ENCODE measurements around the gene A4GNT. TPM values are rescaled to one million over a fixed set of nuclear protein-coding genes. Genes with fewer than 3 reads are reported as not detected.
"Not testable (repeated sequence)": the region's sequence is repeated elsewhere in the genome, so short reads cannot be mapped to it uniquely, and the experiment has no call there.

A4GNT gene
- total RNA-seq, 4 donors from 2014 or later: 0.46 TPM; not detected in 3

DNA sequence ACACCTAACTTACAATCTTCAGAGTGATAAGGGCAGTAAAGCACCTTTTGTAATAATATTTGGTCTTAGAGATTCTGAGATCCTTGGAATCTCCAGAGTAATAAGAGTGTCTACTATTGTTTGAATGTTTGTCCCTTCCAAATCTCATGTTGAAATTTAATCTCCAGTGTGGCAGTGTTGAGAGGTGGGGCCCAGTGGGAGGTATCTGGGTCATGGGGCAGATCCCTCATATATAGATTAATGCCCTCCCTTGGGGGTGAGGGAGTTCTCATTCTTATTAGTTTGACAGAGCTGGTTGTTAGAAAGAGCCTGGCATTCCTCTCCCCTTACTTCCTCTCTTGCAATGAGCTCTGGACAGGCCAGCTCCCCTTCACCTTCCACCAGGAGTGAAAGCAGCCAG is 32.8 kb downstream of the A4GNT start:
- Histone ChIP-seq H3K4me3 (no peak overlapping the region), H3K4me1 (no peaks in the 10 kb centered on the region), H3K9me3 (no peaks in the 10 kb centered on the region), H3K36me3 (peaks cover 0 to 82% of the 10 kb centered on the region in 2 donors), H3K27me3 (no peaks in the 10 kb centered on the region), H3K27ac (no peak overlapping the region)
- no peak for ATAC-seq
- TF ChIP-seq, protein P1, sequence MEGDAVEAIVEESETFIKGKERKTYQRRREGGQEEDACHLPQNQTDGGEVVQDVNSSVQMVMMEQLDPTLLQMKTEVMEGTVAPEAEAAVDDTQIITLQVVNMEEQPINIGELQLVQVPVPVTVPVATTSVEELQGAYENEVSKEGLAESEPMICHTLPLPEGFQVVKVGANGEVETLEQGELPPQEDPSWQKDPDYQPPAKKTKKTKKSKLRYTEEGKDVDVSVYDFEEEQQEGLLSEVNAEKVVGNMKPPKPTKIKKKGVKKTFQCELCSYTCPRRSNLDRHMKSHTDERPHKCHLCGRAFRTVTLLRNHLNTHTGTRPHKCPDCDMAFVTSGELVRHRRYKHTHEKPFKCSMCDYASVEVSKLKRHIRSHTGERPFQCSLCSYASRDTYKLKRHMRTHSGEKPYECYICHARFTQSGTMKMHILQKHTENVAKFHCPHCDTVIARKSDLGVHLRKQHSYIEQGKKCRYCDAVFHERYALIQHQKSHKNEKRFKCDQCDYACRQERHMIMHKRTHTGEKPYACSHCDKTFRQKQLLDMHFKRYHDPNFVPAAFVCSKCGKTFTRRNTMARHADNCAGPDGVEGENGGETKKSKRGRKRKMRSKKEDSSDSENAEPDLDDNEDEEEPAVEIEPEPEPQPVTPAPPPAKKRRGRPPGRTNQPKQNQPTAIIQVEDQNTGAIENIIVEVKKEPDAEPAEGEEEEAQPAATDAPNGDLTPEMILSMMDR (IDR thresholded peaks at IDR 0.05): no peak
- TF ChIP-seq POLR2AphosphoS5 (IDR thresholded peaks at IDR 0.05): no peak
- TF ChIP-seq POLR2A (IDR thresholded peaks at IDR 0.05): no peak
- no peak for TF ChIP-seq EP300 (IDR thresholded peaks at IDR 0.05)

DNA sequence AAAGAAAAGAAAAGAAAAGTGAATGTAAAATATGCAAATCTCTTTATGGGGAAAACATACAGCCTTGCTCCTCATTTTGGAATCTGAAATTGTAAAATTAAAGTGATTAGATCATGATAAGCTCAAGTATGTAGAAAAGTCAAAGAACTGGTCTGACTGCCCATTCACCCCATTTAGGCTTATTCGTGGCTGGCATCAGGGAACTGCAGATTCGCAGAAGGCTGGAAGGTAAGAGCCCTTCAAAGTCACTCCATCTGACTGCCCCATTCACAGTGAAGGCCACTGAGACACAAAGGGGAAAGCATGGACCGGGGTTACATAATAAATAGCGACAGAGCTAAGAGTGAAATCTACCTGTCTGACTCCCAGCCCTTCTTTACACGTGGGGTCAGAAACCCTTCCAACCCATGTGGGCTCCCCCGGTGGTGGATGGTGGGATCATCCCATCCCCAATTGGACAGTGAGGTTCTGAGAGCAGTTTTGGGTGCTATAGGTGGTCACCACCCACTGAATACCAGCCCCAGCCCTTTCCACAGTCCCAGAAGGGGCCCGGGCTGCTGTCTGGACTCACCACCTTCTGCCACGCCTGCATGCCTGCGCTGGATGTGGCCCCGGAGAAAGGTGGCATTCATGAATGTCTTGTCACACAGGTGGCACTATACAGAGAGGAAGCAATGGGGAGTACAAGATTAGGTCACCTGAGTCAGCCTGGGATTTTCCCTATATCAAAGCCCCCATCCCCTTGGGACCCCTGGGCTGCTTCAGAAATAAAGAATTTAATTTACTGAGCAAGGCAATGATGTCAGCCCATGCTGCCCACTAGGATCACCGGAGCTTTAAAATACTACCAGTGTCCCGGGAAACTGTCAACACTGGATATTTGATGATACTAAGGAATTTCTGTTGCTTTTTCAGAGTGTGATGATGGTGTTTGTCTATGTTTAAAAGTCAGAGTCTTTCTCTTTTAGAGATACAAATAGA is 34.7 kb downstream of the A4GNT start:
- WGBS, 2 donors (ENCODE audit: low coverage in 1 of 2): 78 to 81% methylated on average over 2 to 7 of the region's 12 CpGs
- no peak overlapping the region for H3K27ac ChIP-seq

DNA sequence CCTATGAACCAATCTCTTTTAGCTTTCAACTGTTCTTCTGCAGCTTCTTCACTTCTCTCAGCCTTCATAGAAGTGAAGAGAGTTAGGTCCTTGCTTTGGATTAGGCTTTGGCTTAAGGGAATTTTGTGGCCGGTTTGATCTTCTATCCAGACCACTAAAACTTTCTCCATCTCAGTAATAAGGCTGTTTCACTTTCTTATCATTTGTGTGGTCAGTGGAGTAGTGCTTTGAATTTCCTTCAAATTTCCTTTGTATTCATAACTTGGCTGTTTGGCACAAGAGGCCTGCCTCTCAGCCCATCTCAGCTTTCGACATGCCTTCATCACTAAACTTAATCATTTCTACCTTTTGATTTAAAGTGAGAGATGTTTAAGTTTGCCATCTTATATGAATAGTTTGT is 38.5 kb downstream of the A4GNT start:
- Histone ChIP-seq H3K4me1 (no peaks in the 10 kb centered on the region), H3K36me3 (peaks cover 0 to 77% of the 10 kb centered on the region in 2 donors), H3K9me3 (no peaks in the 10 kb centered on the region), H3K27ac (no peak overlapping the region), H3K4me3 (no peak overlapping the region), H3K27me3 (no peaks in the 10 kb centered on the region)
- TF ChIP-seq, protein P1 (IDR thresholded peaks at IDR 0.05): no peak
- TF ChIP-seq EP300 (IDR thresholded peaks at IDR 0.05): no peak
- no peak for TF ChIP-seq POLR2AphosphoS5 (IDR thresholded peaks at IDR 0.05)
- TF ChIP-seq POLR2A (IDR thresholded peaks at IDR 0.05): no peak
- 50 to 55% methylated on average over 2 of the region's 2 CpGs for WGBS, 2 donors (ENCODE audit: low coverage in 1 of 2)
- no peak for ATAC-seq

More for the DNA sequence above, 34.7 kb downstream of the A4GNT start:
- Histone ChIP-seq H3K9me3 (no peaks in the 10 kb centered on the region), H3K27me3 (no peaks in the 10 kb centered on the region), H3K4me3 (no peak overlapping the region), H3K36me3 (peaks cover 0 to 82% of the 10 kb centered on the region in 2 donors), H3K4me1 (no peaks in the 10 kb centered on the region)
- TF ChIP-seq POLR2AphosphoS5 (IDR thresholded peaks at IDR 0.05): no peak
- no peak for ATAC-seq

DNA sequence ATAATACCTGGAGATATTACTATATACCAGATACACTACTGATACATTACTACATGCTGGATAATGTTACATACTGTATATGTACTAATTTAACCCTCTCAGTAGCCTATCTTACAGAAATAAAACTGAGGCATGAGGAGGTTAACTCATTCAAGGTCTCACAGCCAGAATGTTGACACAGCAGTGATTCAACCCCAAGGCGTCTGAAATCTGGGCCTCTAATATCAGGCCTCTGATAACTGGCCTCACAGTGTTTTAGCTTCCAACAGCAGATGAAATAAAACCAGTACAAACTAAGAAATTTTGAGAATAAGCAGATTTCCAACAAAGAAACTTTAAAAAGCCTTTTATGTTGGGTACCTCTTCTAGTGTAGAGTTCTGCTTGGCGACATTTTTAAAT is 40.2 kb downstream of the A4GNT start:
- H3K36me3 ChIP-seq: peaks cover 0 to 85% of the 10 kb centered on the region in 2 donors
- H3K27ac ChIP-seq: no peak overlapping the region
- no peak for TF ChIP-seq EP300 (IDR thresholded peaks at IDR 0.05)
- TF ChIP-seq POLR2A (IDR thresholded peaks at IDR 0.05): no peak
- TF ChIP-seq, protein P1 (IDR thresholded peaks at IDR 0.05): no peak
- TF ChIP-seq POLR2AphosphoS5 (IDR thresholded peaks at IDR 0.05): no peak
- no peaks in the 10 kb centered on the region for H3K27me3 ChIP-seq
- H3K4me3 ChIP-seq: no peak overlapping the region
- WGBS, 2 donors (ENCODE audit: low coverage in 1 of 2): 54 to 90% methylated on average over 2 of the region's 2 CpGs
- H3K9me3 ChIP-seq: no peaks in the 10 kb centered on the region
- ATAC-seq: no peak
- no peaks in the 10 kb centered on the region for H3K4me1 ChIP-seq

DNA sequence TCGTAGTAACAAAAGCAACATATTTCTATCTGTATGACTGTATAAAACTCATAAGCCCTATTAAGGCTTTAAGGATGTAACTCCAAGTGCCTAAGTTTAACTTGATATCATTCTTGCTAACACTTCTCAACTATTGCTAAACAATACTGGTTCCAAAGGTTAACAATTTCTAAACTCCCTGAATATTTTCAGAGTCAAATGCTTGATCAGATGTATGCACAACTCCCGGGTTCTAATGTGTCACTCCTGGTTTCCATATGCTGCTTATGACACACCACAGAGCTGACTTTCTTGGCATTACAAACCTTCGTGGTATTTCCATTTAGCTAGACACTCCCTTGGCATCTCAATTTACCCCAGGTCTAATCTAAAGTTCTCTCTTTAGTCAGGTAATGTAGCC is 43.1 kb downstream of the A4GNT start:
- Histone ChIP-seq H3K27ac (no peak overlapping the region), H3K27me3 (no peaks in the 10 kb centered on the region), H3K4me1 (no peaks in the 10 kb centered on the region), H3K4me3 (no peak overlapping the region), H3K36me3 (peaks cover 0 to 81% of the 10 kb centered on the region in 2 donors), H3K9me3 (no peaks in the 10 kb centered on the region)
- no peak for TF ChIP-seq POLR2A (IDR thresholded peaks at IDR 0.05)
- TF ChIP-seq EP300 (IDR thresholded peaks at IDR 0.05): no peak
- TF ChIP-seq, protein P1 (IDR thresholded peaks at IDR 0.05): no peak
- TF ChIP-seq POLR2AphosphoS5 (IDR thresholded peaks at IDR 0.05): no peak
- no peak for ATAC-seq
- 70 to 81% methylated on average over 3 of the region's 3 CpGs for WGBS, 2 donors (ENCODE audit: low coverage in 1 of 2)

DNA sequence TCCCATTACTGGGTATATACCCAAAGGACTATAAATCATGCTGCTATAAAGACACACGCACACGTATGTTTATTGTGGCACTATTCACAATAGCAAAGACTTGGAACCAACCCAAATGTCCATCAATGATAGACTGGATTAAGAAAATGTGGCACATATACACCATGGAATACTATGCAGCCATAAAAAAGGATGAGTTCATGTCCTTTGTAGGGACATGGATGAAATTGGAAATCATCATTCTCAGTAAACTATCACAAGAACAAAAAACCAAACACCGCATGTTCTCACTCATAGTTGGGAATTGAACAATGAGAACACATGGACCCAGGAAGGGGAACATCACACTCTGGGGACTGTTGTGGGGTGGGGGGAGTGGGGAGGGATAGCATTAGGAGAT is 46.4 kb downstream of the A4GNT start:
- H3K36me3 ChIP-seq: peaks cover 0 to 80% of the 10 kb centered on the region in 2 donors
- no CpG with 5 or more reads among the region's 3 CpGs for WGBS, 2 donors (ENCODE audit: low coverage in 1 of 2)

More for the DNA sequence above, 46.4 kb downstream of the A4GNT start:
- not testable (repeated sequence) for H3K9me3 ChIP-seq, H3K4me3 ChIP-seq, H3K4me1 ChIP-seq, H3K27me3 ChIP-seq, H3K27ac ChIP-seq, ATAC-seq
